Dermis microvascular lymphatic vessel endothelial cell (primary cell): ENCODE measurements around the gene TTYH3. TPM values are rescaled to one million over a fixed set of nuclear protein-coding genes. Genes with fewer than 3 reads are reported as not detected.

Source experiments
- DNase-seq, 2 donors: peaks; one replicate each; pipeline versions ENCODE4 v3.0.0 to v3.0.0-alpha.2; 2010; ENCODE audit warnings: low read depth in 2 of 2
- total RNA-seq: library from RNA; depleted of rRNA; stranded (reverse); fragments of >200 nt; gene quantifications from 2 replicates; pipeline ENCODE4 v1.2.1, GENCODE V29; 2014

Gene TTYH3
- total RNA-seq, 1 donor from 2014 or later, result 37.1 TPM

- DNase-seq, result no peak
Observed at GRCh38 chr7:2646680-2647571, 15.1 kb downstream of the TTYH3 start.

- DNase-seq, result no peak
Observed at GRCh38 chr7:2647594-2648172, 15.9 kb downstream of the TTYH3 start.

- no peak for DNase-seq
Observed at GRCh38 chr7:2649139-2649838, 17.5 kb downstream of the TTYH3 start.

GRCh38 chr7:2649991-2650390 is 18.2 kb downstream of the TTYH3 start:
- no peak for DNase-seq

- DNase-seq, result no peak
Observed at GRCh38 chr7:2650451-2650850, 18.7 kb downstream of the TTYH3 start.

- DNase-seq, result peak in 1 of 2 donors; percentile 52
Observed at GRCh38 chr7:2651336-2651735, 19.6 kb downstream of the TTYH3 start.

GRCh38 chr7:2651847-2652735 is 20.3 kb downstream of the TTYH3 start:
- DNase-seq, result no peak

GRCh38 chr7:2652736-2653060 is 20.9 kb downstream of the TTYH3 start:
- no peak for DNase-seq

- DNase-seq, result no peak
Observed at GRCh38 chr7:2654059-2654458, 22.3 kb downstream of the TTYH3 start.

GRCh38 chr7:2655870-2656614 is 24.3 kb downstream of the TTYH3 start:
- DNase-seq, result no peak

- no peak for DNase-seq
Observed at GRCh38 chr7:2657208-2657607, 25.4 kb downstream of the TTYH3 start.

- no peak for DNase-seq
Observed at GRCh38 chr7:2657920-2658671, 26.3 kb downstream of the TTYH3 start.

GRCh38 chr7:2658941-2659340 is 27.2 kb downstream of the TTYH3 start:
- no peak for DNase-seq

GRCh38 chr7:2659556-2660358 is 28.0 kb downstream of the TTYH3 start:
- no peak for DNase-seq

- no peak for DNase-seq
Observed at GRCh38 chr7:2660359-2661095, 28.7 kb downstream of the TTYH3 start.

GRCh38 chr7:2661096-2661449 is 29.3 kb downstream of the TTYH3 start:
- DNase-seq, result no peak

- DNase-seq, result no peak
Observed at GRCh38 chr7:2661602-2662272, 30.0 kb downstream of the TTYH3 start.
